Pons (tissue), 1 donor: ENCODE results near the gene SEPSECS.

Experiments used
- DNase-seq: peaks from one replicate; pipeline ENCODE4 v3.0.0-alpha.2; 2016; ENCODE audit warnings: low spot score

The SEPSECS gene

DNA sequence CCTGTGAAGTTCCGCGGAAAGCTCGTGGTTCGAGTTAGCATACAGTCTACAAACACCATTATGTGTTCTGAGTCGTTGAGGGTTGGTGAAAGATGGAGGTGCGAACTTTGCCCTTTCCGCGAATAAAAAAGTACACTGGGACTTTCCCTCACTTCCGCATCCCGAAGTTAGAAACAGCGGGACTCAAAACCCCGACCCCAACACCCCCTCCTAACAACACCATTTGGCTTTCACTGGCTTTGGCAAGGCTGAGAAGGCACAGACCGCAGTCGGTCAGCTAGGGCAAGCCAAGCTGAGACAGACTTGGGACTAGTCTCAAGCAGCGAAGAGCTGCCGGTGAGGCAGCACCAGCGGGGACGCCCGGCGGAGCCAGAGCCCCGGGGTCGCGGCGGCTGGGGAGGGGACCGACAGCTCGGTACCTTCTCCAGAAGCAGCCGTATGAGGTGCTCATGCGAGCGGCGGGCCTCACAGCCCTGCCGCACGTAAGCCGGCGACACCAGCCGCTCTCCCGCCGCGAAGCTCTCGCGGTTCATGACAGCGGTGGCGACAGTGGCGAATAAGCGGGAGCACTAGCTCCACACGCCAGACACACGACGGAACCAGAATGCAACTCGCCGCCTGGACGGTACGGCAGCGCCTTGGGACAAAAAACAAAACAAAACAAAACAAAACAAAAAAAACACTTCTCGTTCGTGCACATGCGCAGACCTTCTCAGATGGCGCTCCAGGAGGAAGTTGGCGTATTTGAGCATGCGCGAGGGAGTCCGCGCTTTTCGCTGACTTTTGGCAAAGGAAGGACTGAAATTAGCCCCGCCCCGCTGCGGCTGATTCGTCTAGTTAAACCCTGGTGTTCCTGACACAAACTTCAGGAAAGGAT is at the start of gene SEPSECS:
TSS of gene SEPSECS (minus strand) at position 613 of the 877 bp plus-strand sequence. CDS start at position 533, 80 bp downstream.
- peak; percentile 98 for DNase-seq

GRCh38 chr4:25209702-25210101 is 49.5 kb upstream of the SEPSECS start:
- no peak for DNase-seq

DNA sequence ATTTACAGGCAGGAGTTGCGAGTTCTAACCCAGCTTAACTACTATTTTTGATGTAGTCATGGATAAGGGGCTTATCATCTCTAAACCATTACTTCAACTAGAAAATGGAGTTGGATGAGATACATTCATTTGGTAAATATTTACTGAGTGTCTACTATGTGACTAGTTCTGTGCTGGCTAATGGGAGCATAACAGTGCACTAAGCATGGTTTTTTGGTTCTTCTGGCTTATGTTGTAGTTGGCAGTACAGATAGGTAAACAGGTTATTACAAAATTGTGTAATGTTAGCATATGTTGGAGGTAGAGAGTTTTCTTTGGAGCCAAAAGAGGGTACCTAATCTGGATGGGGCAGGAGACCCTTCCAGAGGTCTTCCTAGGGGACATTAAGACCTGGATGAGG is 47.7 kb upstream of the SEPSECS start:
- no peak for DNase-seq

DNA sequence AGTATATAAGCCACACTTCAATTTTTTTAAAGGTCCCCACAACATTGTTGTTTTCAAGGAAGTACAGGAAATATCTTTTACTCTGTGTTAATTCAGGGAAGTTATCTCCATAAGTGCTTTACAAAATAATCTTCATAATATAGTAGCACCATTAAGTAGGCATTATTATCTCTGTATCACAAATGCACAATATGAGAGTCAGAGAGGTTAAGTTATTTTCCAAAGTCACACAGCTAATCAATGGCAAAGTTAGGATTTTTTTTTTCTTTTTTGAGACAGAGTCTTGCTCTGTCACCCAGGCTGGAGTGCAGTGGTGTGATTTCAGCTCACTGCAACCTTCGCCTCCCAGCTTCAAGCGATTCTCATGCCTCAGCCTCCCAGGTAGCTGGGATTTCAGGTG is 38.5 kb upstream of the SEPSECS start:
- DNase-seq, result no peak

DNA sequence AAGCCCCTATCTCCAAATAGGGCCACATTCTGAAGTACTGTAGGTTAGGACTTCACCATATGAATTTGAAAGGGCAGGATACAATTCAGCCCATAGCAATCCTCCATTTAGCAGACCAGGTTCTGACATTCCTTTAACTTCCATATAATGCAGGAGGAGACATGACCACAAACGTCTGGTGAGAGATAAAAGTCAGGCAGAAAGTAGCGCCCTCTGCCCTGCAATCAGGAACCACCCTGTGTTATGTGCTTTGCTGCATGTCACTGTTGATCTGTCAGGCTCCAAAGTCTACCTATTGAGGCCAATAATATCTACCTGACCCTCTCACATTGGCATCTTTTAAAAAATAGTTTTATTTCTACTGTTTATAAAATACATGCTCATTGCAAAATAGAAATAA is 30.2 kb upstream of the SEPSECS start:
- no peak for DNase-seq

DNA sequence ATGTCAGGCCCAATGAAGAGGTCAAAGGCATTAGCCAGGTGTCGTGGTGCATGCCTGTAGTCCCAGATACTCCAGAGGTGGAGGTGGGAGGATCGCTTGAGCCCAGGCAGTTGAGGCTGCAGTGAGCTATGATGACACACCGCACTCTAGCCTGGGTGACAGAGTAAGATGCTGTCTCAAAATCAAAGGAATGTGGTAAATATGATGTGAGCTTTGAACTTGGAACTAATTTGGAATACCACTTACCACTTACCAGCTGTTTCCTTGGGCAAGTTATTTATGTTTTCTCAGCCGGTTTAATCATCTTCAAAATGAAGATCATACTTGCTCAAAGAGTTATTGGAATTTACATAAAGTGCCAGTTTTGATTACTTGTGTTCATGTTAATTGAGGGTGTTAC is 23.8 kb upstream of the SEPSECS start:
- DNase-seq, result no peak

GRCh38 chr4:25182937-25183336 is 22.7 kb upstream of the SEPSECS start:
- no peak for DNase-seq

- peak; percentile 42 for DNase-seq
Observed at GRCh38 chr4:25180524-25181131, 20.4 kb upstream of the SEPSECS start.

DNA sequence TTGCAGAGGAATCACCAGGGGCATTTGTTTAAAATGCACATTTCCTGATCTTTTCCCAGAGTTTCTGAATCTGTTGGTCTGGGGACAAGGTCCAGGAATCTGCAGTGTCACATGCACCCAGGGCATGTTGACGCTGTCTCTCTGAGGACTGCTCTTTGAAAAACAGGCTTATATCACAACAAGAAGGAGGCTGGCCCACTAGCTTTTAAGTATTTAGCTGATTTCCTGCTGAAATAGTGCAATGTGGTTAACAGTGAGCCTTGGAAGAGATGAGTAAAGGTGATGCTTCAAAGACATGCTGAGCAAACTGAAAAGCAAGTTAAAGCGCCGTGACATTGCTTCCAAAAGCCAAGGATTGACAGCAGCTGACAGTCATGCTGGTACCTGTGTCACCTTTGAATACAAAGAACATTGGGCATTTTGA is 18.6 kb upstream of the SEPSECS start:
- DNase-seq, result no peak

GRCh38 chr4:25177147-25177546 is 16.9 kb upstream of the SEPSECS start:
- no peak for DNase-seq

GRCh38 chr4:25174674-25175073 is 14.4 kb upstream of the SEPSECS start:
- DNase-seq, result no peak

DNA sequence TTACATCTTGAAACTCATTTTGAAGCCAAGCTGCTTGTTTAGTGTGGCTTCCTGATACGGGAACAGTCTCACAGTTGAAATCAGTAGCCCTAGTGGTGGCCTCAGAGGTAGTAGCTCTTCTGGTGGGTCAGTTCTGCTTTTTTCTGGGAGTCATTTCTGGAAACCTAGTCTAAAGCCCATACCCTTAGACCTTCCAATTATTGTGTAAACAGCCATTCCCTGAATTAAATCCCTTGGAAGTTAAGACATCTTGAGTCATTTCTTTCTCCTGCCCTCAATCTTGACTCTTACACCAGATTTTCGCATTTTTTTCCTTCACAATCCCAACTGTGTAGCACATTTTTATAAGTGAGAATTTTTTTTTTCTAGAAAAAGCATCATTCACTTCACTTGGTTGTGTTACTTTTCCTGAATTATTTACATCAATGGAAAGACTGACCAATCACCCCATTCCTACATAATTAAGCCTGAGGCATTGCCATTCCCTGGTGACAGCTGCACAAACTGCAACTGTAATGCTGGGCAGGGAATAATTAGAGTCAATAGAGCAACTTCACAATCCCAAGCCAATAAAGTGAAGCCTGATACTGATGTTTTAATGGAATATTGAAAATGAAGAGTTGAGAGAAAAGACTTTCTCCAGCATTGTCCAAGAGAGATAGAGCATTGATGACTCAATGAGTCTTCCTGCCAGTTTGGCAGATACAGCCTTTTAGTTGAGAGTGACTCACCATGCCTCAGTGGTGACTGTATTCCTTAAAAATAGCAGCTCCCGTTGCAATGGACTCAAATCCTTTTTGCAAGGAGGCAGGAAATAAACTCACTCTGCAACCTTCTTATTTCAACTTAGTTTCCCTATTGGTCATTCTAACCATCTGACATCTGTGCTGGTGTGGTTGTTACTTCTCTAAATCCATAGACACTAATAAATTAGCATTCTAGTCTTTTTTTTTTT is 13.0 kb upstream of the SEPSECS start:
- DNase-seq, result peak; percentile 59

GRCh38 chr4:25171201-25171865 is 11.1 kb upstream of the SEPSECS start:
- no peak for DNase-seq

DNA sequence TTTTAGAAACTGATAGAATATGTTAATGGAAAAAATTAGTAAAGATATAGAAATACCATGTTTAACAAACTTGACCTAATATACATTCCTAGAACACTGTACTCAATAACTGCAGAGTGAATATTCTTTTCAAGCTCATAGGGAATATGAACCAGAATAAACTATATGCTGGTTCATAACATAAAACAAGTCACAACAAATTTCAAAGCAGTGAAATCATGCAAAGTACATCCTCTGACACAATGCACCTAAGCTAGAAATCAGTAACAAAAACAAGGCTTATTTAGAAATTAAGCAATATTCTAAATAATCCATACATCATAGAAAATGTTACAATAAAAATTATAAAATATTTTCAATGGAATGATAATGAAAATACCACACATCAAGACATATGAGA is 9.2 kb upstream of the SEPSECS start:
- DNase-seq, result no peak

DNA sequence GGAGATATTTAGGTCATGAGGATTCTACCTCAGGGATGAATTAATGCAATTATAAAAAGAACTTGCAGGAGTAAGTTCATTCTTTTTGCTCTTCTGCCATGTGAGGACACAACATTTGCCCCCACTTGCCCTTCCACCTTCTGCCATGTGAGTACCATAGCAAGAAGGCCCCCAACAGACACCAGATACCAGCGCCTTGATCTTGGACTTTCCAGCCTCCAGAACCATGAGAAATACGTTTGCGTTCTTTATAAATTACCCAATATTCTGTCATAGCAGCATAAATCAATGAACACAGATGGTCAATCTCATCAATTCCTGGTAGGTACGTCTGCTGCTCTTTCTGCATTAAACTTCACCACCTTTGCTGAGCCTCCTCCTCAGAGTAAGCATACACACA is 5.7 kb upstream of the SEPSECS start:
- DNase-seq, result no peak

DNA sequence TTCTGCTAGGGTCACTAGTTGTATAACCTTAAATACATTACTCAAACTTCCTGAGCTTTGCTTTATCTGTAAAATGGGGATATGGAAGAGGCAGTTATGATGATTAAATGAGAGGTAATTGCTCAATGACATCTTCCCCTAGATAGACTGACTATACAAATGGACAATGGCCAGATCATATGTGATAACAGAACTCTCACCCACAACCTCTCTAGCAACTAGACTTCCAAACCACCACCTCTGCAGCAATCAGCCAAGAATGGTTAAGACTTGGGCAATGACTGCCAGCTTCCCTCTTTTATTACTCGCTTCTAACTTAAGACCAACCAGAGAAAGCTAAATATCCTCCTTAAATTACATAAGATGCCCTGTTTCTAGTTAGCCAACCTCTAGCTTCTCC is 2.9 kb upstream of the SEPSECS start:
- no peak for DNase-seq

GRCh38 chr4:25162566-25162965 is 2.3 kb upstream of the SEPSECS start:
- DNase-seq, result no peak

DNA sequence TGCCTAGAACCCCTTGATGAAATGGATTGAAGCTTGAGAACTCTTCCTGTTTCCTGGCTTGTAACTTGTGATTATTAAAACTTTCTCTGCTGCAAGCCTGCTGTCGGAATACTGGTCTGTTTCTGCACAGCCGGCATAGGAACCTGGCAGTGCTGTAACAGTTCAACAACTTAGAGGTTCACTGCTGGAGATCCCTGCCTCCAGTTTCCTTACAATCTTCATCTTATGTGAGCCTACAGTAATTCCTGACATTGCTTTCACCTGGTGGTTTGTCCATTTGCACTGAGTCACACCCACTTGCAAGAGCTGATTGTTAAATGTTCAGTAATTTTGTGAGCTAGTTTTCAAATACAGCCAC is 1.3 kb upstream of the SEPSECS start:
- DNase-seq, result peak; percentile 22

GRCh38 chr4:25160714-25161592 is 704 bp upstream of the SEPSECS start:
- no peak for DNase-seq

DNA sequence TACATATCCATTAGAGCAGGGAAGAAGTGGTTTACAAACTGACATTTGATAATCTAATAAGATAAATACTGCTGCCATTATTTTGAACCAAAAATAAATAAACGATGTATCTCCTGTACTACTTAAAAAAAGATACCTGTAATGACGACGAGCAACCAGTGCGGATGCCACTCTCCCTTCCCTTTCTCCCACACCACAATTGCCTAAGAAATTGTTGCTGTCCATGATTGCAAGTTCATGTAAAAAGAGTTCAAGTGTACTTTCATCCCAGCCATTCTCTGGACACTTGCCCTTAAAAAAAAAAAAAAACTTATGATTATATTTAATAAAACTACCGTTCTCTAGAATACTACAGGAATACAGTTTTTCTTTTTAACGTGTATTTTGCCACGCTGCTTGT is 1.4 kb downstream of the SEPSECS start:
- no peak for DNase-seq

GRCh38 chr4:25157081-25157480 is 3.2 kb downstream of the SEPSECS start:
- DNase-seq, result no peak
